Activated naive CD8-positive, alpha-beta T cell (primary cell): Measurements from ENCODE around the gene EOLA1.
"Not testable (repeated sequence)": the region's sequence is repeated elsewhere in the genome, so short reads cannot be mapped to it uniquely, and the experiment has no call there.

Experiments used
- H3K27ac Mint-ChIP-seq: one replicate; pipeline ENCODE4 v1.8.0; 2021; ENCODE audit warnings: mixed read lengths
- H3K27me3 Mint-ChIP-seq: one replicate; pipeline ENCODE4 v1.8.0; 2021; ENCODE audit warnings: mixed read lengths
- H3K36me3 Mint-ChIP-seq: one replicate; pipeline ENCODE4 v1.8.0; 2021; ENCODE audit warnings: mixed read lengths
- H3K4me1 Mint-ChIP-seq: one replicate; pipeline ENCODE4 v1.8.0; 2021; ENCODE audit warnings: low read depth, mixed read lengths
- H3K4me3 Mint-ChIP-seq: one replicate; pipeline ENCODE4 v1.8.0; 2021; ENCODE audit warnings: mild to moderate bottlenecking, mixed read lengths
- H3K9me3 Mint-ChIP-seq: one replicate; pipeline ENCODE4 v1.8.0; 2021; ENCODE audit warnings: low read depth, mixed read lengths

EOLA1 gene

GRCh38 chrX:149547782-149548181 is 7.0 kb downstream of the EOLA1 start:
- not testable (repeated sequence) for H3K4me1 Mint-ChIP-seq, H3K4me3 Mint-ChIP-seq, H3K36me3 Mint-ChIP-seq, H3K27me3 Mint-ChIP-seq, H3K9me3 Mint-ChIP-seq, H3K27ac Mint-ChIP-seq

GRCh38 chrX:149549701-149550100 is 8.9 kb downstream of the EOLA1 start, which contains the start of gene HSFX3:
Gene HSFX3, minus strand, starts transcription at chrX:149549924. Its CDS starts 72 bp downstream, at chrX:149549852.
- not testable (repeated sequence) for H3K4me3 Mint-ChIP-seq, H3K27me3 Mint-ChIP-seq, H3K4me1 Mint-ChIP-seq, H3K9me3 Mint-ChIP-seq, H3K36me3 Mint-ChIP-seq, H3K27ac Mint-ChIP-seq

- not testable (repeated sequence) for H3K4me1 Mint-ChIP-seq, H3K27me3 Mint-ChIP-seq, H3K9me3 Mint-ChIP-seq, H3K36me3 Mint-ChIP-seq, H3K27ac Mint-ChIP-seq, H3K4me3 Mint-ChIP-seq
Observed at GRCh38 chrX:149550454-149550853, 9.6 kb downstream of the EOLA1 start.

- not testable (repeated sequence) for H3K36me3 Mint-ChIP-seq
Observed at GRCh38 chrX:149551245-149551938, 10.6 kb downstream of the EOLA1 start.

GRCh38 chrX:149551939-149552248 is 11.1 kb downstream of the EOLA1 start:
- not testable (repeated sequence) for H3K4me1 Mint-ChIP-seq, H3K36me3 Mint-ChIP-seq, H3K4me3 Mint-ChIP-seq, H3K9me3 Mint-ChIP-seq, H3K27me3 Mint-ChIP-seq, H3K27ac Mint-ChIP-seq

More at GRCh38 chrX:149551245-149551938, 10.6 kb downstream of the EOLA1 start:
- H3K27ac Mint-ChIP-seq, H3K9me3 Mint-ChIP-seq, H3K4me3 Mint-ChIP-seq, H3K4me1 Mint-ChIP-seq, H3K27me3 Mint-ChIP-seq: not testable (repeated sequence)

GRCh38 chrX:149555251-149555650 is 14.4 kb downstream of the EOLA1 start:
- H3K4me3 Mint-ChIP-seq, H3K36me3 Mint-ChIP-seq, H3K27ac Mint-ChIP-seq, H3K9me3 Mint-ChIP-seq, H3K4me1 Mint-ChIP-seq, H3K27me3 Mint-ChIP-seq: not testable (repeated sequence)

GRCh38 chrX:149563359-149563758 is 22.5 kb downstream of the EOLA1 start:
- H3K4me3 Mint-ChIP-seq: no peak overlapping the region
- no peaks in the 10 kb centered on the region for H3K27me3 Mint-ChIP-seq
- no peak overlapping the region for H3K27ac Mint-ChIP-seq
- H3K9me3 Mint-ChIP-seq: no peaks in the 10 kb centered on the region
- H3K4me1 Mint-ChIP-seq: no peaks in the 10 kb centered on the region
- no peaks in the 10 kb centered on the region for H3K36me3 Mint-ChIP-seq

GRCh38 chrX:149567621-149568417 is 27.0 kb downstream of the EOLA1 start:
- Mint-ChIP-seq H3K9me3 (no peaks in the 10 kb centered on the region), H3K4me1 (no peaks in the 10 kb centered on the region), H3K4me3 (no peak overlapping the region)

GRCh38 chrX:149568701-149569296 is 28.0 kb downstream of the EOLA1 start:
- H3K27me3 Mint-ChIP-seq: no peaks in the 10 kb centered on the region
- H3K27ac Mint-ChIP-seq: no peak overlapping the region
- no peaks in the 10 kb centered on the region for H3K36me3 Mint-ChIP-seq
- H3K4me1 Mint-ChIP-seq: peaks cover 3% of the 10 kb centered on the region
- no peaks in the 10 kb centered on the region for H3K9me3 Mint-ChIP-seq
- no peak overlapping the region for H3K4me3 Mint-ChIP-seq

More at GRCh38 chrX:149567621-149568417, 27.0 kb downstream of the EOLA1 start:
- no peaks in the 10 kb centered on the region for H3K27me3 Mint-ChIP-seq
- no peaks in the 10 kb centered on the region for H3K36me3 Mint-ChIP-seq
- H3K27ac Mint-ChIP-seq: no peak overlapping the region

- H3K4me1 Mint-ChIP-seq: peaks cover 3% of the 10 kb centered on the region
- no peaks in the 10 kb centered on the region for H3K36me3 Mint-ChIP-seq
- H3K27me3 Mint-ChIP-seq: no peaks in the 10 kb centered on the region
- no peaks in the 10 kb centered on the region for H3K9me3 Mint-ChIP-seq
- H3K4me3 Mint-ChIP-seq: no peak overlapping the region
- H3K27ac Mint-ChIP-seq: no peak overlapping the region
Observed at GRCh38 chrX:149569770-149570169, 29.0 kb downstream of the EOLA1 start.

- no peaks in the 10 kb centered on the region for H3K9me3 Mint-ChIP-seq
- peaks cover 3% of the 10 kb centered on the region for H3K4me1 Mint-ChIP-seq
- no peak overlapping the region for H3K27ac Mint-ChIP-seq
- H3K4me3 Mint-ChIP-seq: no peak overlapping the region
- H3K27me3 Mint-ChIP-seq: no peaks in the 10 kb centered on the region
- no peaks in the 10 kb centered on the region for H3K36me3 Mint-ChIP-seq
Observed at GRCh38 chrX:149570668-149571067, 29.9 kb downstream of the EOLA1 start.

- Mint-ChIP-seq H3K27me3 (no peaks in the 10 kb centered on the region), H3K36me3 (no peaks in the 10 kb centered on the region), H3K9me3 (no peaks in the 10 kb centered on the region), H3K4me1 (peaks cover 3% of the 10 kb centered on the region), H3K4me3 (no peak overlapping the region), H3K27ac (no peak overlapping the region)
Observed at GRCh38 chrX:149571770-149572169, 31.0 kb downstream of the EOLA1 start.

GRCh38 chrX:149572743-149573142 is 31.9 kb downstream of the EOLA1 start:
- Mint-ChIP-seq H3K36me3 (no peaks in the 10 kb centered on the region), H3K9me3 (no peaks in the 10 kb centered on the region), H3K4me3 (no peak overlapping the region), H3K27me3 (no peaks in the 10 kb centered on the region), H3K27ac (no peak overlapping the region), H3K4me1 (peaks cover 3% of the 10 kb centered on the region)

GRCh38 chrX:149573456-149573855 is 32.6 kb downstream of the EOLA1 start:
- H3K4me1 Mint-ChIP-seq, H3K4me3 Mint-ChIP-seq, H3K9me3 Mint-ChIP-seq, H3K27me3 Mint-ChIP-seq, H3K27ac Mint-ChIP-seq, H3K36me3 Mint-ChIP-seq: not testable (repeated sequence)

- H3K27ac Mint-ChIP-seq, H3K36me3 Mint-ChIP-seq, H3K27me3 Mint-ChIP-seq, H3K9me3 Mint-ChIP-seq, H3K4me3 Mint-ChIP-seq, H3K4me1 Mint-ChIP-seq: not testable (repeated sequence)
Observed at GRCh38 chrX:149585631-149586030, 44.8 kb downstream of the EOLA1 start.

GRCh38 chrX:149587359-149587758 is 46.5 kb downstream of the EOLA1 start, which contains the start of gene MAGEA9B:
Gene MAGEA9B, minus strand, starts transcription at chrX:149587459. Its CDS starts 4,280 bp downstream, at chrX:149583179.
- not testable (repeated sequence) for H3K27me3 Mint-ChIP-seq, H3K36me3 Mint-ChIP-seq, H3K9me3 Mint-ChIP-seq, H3K27ac Mint-ChIP-seq, H3K4me3 Mint-ChIP-seq, H3K4me1 Mint-ChIP-seq
